Mesothelial cell of epicardium (in vitro differentiated cells): Measurements from ENCODE around the gene ATXN3. TPM values are rescaled to one million over a fixed set of nuclear protein-coding genes. Genes with fewer than 3 reads are reported as not detected.
"Not testable (repeated sequence)": the region's sequence is repeated elsewhere in the genome, so short reads cannot be mapped to it uniquely, and the experiment has no call there.

Experiments
- DNase-seq, 2 experiments: peaks; one replicate each; pipeline ENCODE4 v3.0.0; 2021; ENCODE audit warnings: low spot score in 2 of 2; ENCODE audit not compliant: unreplicated experiment in 2 of 2
- H3K27ac Mint-ChIP-seq: 2 replicates; pipeline ENCODE4 v1.8.0; 2021; ENCODE audit warnings: mixed read lengths
- H3K27me3 Mint-ChIP-seq: 2 replicates; pipeline ENCODE4 v1.8.0; 2021; ENCODE audit warnings: low read depth, mixed read lengths
- H3K36me3 Mint-ChIP-seq: 2 replicates; pipeline ENCODE4 v1.8.0; 2021; ENCODE audit warnings: mixed read lengths
- H3K4me1 Mint-ChIP-seq: 2 replicates; pipeline ENCODE4 v1.8.0; 2021; ENCODE audit warnings: mixed read lengths
- H3K4me3 Mint-ChIP-seq: 2 replicates; pipeline ENCODE4 v1.8.0; 2021; ENCODE audit warnings: mild to moderate bottlenecking, moderate library complexity, mixed read lengths
- H3K9me3 Mint-ChIP-seq: 2 replicates; pipeline ENCODE4 v1.8.0; 2021; ENCODE audit warnings: mixed read lengths
- total RNA-seq: library from RNA; stranded (reverse); gene quantifications from 3 replicates; pipeline ENCODE4 v1.2.1, GENCODE V29; 2021
- TF ChIP-seq, protein P1 (sequence below): fragments of 200-600 bp; sonication (generic); IDR thresholded peaks from one replicate; pipeline ENCODE4 v1.5.0; 2021; ENCODE audit warnings: antibody characterized with exemption; ENCODE audit not compliant: unreplicated experiment

The ATXN3 gene
- total RNA-seq, 1 donor from 2014 or later: 33.5 TPM

- Mint-ChIP-seq H3K27ac (no peak overlapping the region), H3K4me3 (no peak overlapping the region), H3K36me3 (peaks cover 29% of the 10 kb centered on the region), H3K9me3 (no peaks in the 10 kb centered on the region), H3K27me3 (no peaks in the 10 kb centered on the region), H3K4me1 (no peaks in the 10 kb centered on the region)
- TF ChIP-seq, protein P1, sequence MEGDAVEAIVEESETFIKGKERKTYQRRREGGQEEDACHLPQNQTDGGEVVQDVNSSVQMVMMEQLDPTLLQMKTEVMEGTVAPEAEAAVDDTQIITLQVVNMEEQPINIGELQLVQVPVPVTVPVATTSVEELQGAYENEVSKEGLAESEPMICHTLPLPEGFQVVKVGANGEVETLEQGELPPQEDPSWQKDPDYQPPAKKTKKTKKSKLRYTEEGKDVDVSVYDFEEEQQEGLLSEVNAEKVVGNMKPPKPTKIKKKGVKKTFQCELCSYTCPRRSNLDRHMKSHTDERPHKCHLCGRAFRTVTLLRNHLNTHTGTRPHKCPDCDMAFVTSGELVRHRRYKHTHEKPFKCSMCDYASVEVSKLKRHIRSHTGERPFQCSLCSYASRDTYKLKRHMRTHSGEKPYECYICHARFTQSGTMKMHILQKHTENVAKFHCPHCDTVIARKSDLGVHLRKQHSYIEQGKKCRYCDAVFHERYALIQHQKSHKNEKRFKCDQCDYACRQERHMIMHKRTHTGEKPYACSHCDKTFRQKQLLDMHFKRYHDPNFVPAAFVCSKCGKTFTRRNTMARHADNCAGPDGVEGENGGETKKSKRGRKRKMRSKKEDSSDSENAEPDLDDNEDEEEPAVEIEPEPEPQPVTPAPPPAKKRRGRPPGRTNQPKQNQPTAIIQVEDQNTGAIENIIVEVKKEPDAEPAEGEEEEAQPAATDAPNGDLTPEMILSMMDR: no peak
- DNase-seq: no peak
These were observed 31.8 kb downstream of the ATXN3 start for GRCh38 chr14:92074555-92074954.

DNA sequence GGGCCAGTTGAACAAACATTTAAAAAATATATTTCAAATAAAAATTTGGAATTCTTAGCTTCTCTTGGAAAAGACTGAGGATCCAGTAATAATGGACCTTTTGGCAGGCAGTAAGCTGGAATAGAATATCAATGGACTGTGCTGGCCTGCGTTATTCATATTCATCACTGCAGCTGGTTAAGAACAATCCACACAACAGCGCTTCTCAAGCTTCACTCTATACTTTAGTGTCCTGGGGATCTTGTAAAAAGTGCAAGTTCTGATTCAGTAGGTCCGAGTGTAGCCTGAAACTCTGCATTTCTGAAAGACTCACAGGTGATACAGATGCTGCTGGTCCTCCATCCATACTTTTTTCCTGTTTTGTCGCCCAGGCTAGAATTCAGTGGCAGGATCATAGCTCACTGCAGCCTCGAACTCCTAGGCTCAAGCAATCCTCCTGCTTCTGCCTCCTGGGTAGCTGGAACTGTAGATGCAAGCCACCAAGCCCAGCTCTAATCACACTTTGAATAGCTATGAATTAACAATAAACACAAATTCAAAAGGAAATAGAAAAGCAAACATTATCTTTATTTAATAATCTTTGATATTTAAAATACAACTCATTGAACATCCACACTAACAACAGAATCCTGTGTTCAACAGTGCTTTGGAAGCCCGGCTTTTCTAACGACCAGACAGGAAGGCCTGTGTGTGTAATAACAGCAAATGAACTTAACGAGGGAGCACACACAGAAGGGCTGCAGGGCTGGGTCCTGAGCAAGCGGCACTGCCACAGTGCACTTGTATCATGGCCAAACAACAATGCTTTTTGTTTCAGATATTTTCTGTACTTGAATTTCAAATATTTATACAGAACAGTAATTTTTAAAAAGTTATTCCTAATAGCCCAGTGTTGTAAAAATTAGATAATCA is 48.1 kb downstream of the ATXN3 start:
- no peaks in the 10 kb centered on the region for H3K27me3 Mint-ChIP-seq
- no peak overlapping the region for H3K4me3 Mint-ChIP-seq
- TF ChIP-seq, protein P1: no peak
- peaks cover 6% of the 10 kb centered on the region for H3K36me3 Mint-ChIP-seq
- H3K4me1 Mint-ChIP-seq: no peaks in the 10 kb centered on the region
- DNase-seq: no peak
- H3K9me3 Mint-ChIP-seq: no peaks in the 10 kb centered on the region
- H3K27ac Mint-ChIP-seq: no peak overlapping the region

GRCh38 chr14:92049781-92050180 is 56.6 kb downstream of the ATXN3 start:
- peaks cover 24% of the 10 kb centered on the region for H3K9me3 Mint-ChIP-seq
- no peak overlapping the region for H3K27ac Mint-ChIP-seq
- no peaks in the 10 kb centered on the region for H3K4me1 Mint-ChIP-seq
- TF ChIP-seq, protein P1: no peak
- no peaks in the 10 kb centered on the region for H3K27me3 Mint-ChIP-seq
- peaks cover 24% of the 10 kb centered on the region for H3K36me3 Mint-ChIP-seq
- DNase-seq: no peak
- H3K4me3 Mint-ChIP-seq: no peak overlapping the region

- Mint-ChIP-seq H3K9me3 (peaks cover 24% of the 10 kb centered on the region), H3K36me3 (peaks cover 24% of the 10 kb centered on the region)
- H3K4me1 Mint-ChIP-seq, H3K4me3 Mint-ChIP-seq, H3K27me3 Mint-ChIP-seq, H3K27ac Mint-ChIP-seq, DNase-seq: not testable (repeated sequence)
These were observed 57.2 kb downstream of the ATXN3 start for GRCh38 chr14:92049221-92049620.

- not testable (repeated sequence) for H3K27ac Mint-ChIP-seq
- H3K36me3 Mint-ChIP-seq: peaks cover 24% of the 10 kb centered on the region
- H3K9me3 Mint-ChIP-seq: peaks cover 24% of the 10 kb centered on the region
These were observed 60.5 kb downstream of the ATXN3 start for GRCh38 chr14:92045904-92046303.

GRCh38 chr14:92041766-92042165 is 64.6 kb downstream of the ATXN3 start:
- not testable (repeated sequence) for H3K27ac Mint-ChIP-seq, H3K27me3 Mint-ChIP-seq, H3K4me3 Mint-ChIP-seq, H3K36me3 Mint-ChIP-seq, H3K9me3 Mint-ChIP-seq, DNase-seq
- H3K4me1 Mint-ChIP-seq: peaks cover 29% of the 10 kb centered on the region

More at GRCh38 chr14:92045904-92046303, 60.5 kb downstream of the ATXN3 start:
- not testable (repeated sequence) for DNase-seq, H3K27me3 Mint-ChIP-seq, H3K4me3 Mint-ChIP-seq, H3K4me1 Mint-ChIP-seq

GRCh38 chr14:92041203-92041602 is 65.2 kb downstream of the ATXN3 start:
- Mint-ChIP-seq H3K4me1 (peaks cover 30% of the 10 kb centered on the region), H3K27me3 (no peaks in the 10 kb centered on the region), H3K36me3 (no peaks in the 10 kb centered on the region), H3K4me3 (peak overlapping the region; percentile 99), H3K27ac (no peak overlapping the region), H3K9me3 (peaks cover 4% of the 10 kb centered on the region)
- DNase-seq: no peak
- TF ChIP-seq, protein P1: no peak
